Peyer's patch (tissue), 4 donors: ENCODE measurements around the gene DIAPH2. TPM values are rescaled to one million over a fixed set of nuclear protein-coding genes. Genes with fewer than 3 reads are reported as not detected.

Source experiments
- DNase-seq, 3 donors: peaks; one replicate each; pipeline ENCODE4 v3.0.0-alpha.2; 2017 to 2019
- H3K27ac ChIP-seq, 4 donors: fragments of 200-600 bp; sonication (generic); one replicate each; pipeline ENCODE4 v1.5.1; 2016 to 2019
- H3K27me3 ChIP-seq, 2 donors: fragments of 200-600 bp; sonication (generic); one replicate each; pipeline ENCODE4 v1.5.1; 2019
- H3K36me3 ChIP-seq, 3 donors: fragments of 200-600 bp; sonication (generic); one replicate each; pipeline ENCODE4 v1.5.1; 2016 to 2019
- H3K4me1 ChIP-seq, 4 donors: fragments of 200-600 bp; sonication (generic); one replicate each; pipeline ENCODE4 v1.5.1; 2016 to 2019
- H3K4me3 ChIP-seq, 4 donors: fragments of 200-600 bp; sonication (generic); 1 replicate in 3 of 4; 2 replicates in 1 of 4; pipeline ENCODE4 v1.5.1; 2016 to 2019; ENCODE audit warnings: mild to moderate bottlenecking in 1 of 4
- H3K9me3 ChIP-seq, 4 donors: fragments of 200-600 bp; sonication (generic); one replicate each; pipeline ENCODE4 v1.5.1; 2016 to 2019; ENCODE audit warnings: mild to moderate bottlenecking in 1 of 4
- POLR2A ChIP-seq, 2 donors: fragments of 450-650 bp; IDR thresholded peaks; one replicate each; pipeline ENCODE4 v1.5.1; 2017; ENCODE audit warnings: antibody characterized with exemption in 2 of 2, mild to moderate bottlenecking in 2 of 2, moderate library complexity in 2 of 2
- total RNA-seq, 4 donors: library from RNA; depleted of rRNA; stranded (reverse); fragments of >200 nt; gene quantifications; one replicate each; pipeline ENCODE4 v1.1.0, GENCODE V29; 2016
- TF ChIP-seq, protein P1 (sequence below), 6 experiments: fragments of 450-650 bp in 4 of 6; fragments of 200-600 bp in 2 of 6; sonication (generic) in 1 of 6; IDR thresholded peaks; one replicate each; pipeline ENCODE4 v1.5.1; 2017 to 2019; ENCODE audit warnings: antibody characterized with exemption in 6 of 6, mild to moderate bottlenecking in 3 of 6, moderate library complexity in 1 of 6

The DIAPH2 gene
- total RNA-seq, 4 donors from 2014 or later = 15.1 to 114 (median 33.0) TPM

DNA sequence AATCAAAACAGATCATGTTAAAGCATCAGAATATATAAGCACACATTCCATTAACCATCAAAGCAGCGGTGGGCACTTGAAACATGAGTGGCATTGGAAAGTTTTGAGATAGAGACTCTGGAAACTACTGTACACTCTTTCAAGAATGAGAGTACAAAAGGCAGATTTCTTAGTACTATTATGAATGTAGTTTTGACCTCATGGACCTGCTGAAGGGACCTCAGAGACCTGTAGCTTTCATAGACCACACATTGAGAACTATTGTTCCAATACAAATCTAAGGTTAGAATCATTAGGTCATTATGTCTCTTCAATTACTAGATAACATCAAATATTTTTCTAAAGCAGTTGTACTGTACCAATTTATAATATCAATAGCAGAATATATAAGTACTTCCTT is 482.7 kb downstream of the DIAPH2 start:
- H3K4me3 ChIP-seq = no peak overlapping the region
- no peak for DNase-seq
- H3K9me3 ChIP-seq = no peaks in the 10 kb centered on the region
- no peak overlapping the region for H3K27ac ChIP-seq
- no peaks in the 10 kb centered on the region for H3K27me3 ChIP-seq
- H3K36me3 ChIP-seq = no peaks in the 10 kb centered on the region
- TF ChIP-seq, protein P1, sequence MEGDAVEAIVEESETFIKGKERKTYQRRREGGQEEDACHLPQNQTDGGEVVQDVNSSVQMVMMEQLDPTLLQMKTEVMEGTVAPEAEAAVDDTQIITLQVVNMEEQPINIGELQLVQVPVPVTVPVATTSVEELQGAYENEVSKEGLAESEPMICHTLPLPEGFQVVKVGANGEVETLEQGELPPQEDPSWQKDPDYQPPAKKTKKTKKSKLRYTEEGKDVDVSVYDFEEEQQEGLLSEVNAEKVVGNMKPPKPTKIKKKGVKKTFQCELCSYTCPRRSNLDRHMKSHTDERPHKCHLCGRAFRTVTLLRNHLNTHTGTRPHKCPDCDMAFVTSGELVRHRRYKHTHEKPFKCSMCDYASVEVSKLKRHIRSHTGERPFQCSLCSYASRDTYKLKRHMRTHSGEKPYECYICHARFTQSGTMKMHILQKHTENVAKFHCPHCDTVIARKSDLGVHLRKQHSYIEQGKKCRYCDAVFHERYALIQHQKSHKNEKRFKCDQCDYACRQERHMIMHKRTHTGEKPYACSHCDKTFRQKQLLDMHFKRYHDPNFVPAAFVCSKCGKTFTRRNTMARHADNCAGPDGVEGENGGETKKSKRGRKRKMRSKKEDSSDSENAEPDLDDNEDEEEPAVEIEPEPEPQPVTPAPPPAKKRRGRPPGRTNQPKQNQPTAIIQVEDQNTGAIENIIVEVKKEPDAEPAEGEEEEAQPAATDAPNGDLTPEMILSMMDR (IDR thresholded peaks at IDR 0.05) = no peak
- H3K4me1 ChIP-seq = no peaks in the 10 kb centered on the region

DNA sequence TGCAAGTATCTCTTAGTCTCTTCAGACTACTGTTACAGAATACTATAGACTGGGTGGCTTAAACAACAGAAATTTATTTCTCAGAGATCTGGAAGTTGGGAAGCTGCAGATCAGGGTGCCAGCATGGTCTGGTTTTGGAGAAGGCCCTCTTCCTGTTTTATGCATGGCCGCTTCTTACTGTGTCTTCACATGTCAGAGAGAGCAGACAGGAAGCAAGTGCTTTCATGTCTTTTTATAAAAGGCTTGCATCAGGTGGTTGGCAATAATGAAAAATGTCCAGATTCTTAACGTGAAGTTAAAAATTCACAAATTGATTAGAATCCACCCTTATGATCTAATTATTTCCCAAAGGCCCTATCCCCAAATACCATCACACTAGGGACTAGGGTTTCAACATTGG is 484.0 kb downstream of the DIAPH2 start:
- H3K4me1 ChIP-seq = no peaks in the 10 kb centered on the region
- H3K27ac ChIP-seq = no peak overlapping the region
- H3K9me3 ChIP-seq = no peaks in the 10 kb centered on the region
- H3K36me3 ChIP-seq = no peaks in the 10 kb centered on the region
- DNase-seq = no peak
- H3K27me3 ChIP-seq = no peaks in the 10 kb centered on the region
- H3K4me3 ChIP-seq = no peak overlapping the region
- TF ChIP-seq POLR2A (IDR thresholded peaks at IDR 0.05) = no peak
- TF ChIP-seq, protein P1 (IDR thresholded peaks at IDR 0.05) = no peak

DNA sequence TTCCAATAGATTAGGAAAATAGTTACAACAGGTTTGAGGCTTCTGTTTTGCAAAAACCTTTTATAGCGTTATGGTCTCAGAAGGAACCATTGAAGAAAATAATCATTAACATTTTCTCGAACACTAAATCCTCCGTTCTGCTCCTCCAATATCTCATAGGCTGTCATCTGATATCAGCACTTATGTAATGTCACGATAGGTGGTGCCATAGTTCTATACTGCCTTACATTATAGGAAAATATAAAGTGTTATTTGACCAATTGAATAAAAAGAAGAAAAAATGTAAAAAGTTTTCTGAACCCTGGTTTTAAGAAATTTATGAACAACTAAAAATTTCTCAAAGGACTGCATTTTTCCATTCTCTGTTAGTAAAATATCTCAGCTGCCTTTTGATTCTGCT is 490.5 kb downstream of the DIAPH2 start:
- no peak for TF ChIP-seq POLR2A (IDR thresholded peaks at IDR 0.05)
- TF ChIP-seq, protein P1 (IDR thresholded peaks at IDR 0.05) = no peak
- H3K4me3 ChIP-seq = no peak overlapping the region
- no peaks in the 10 kb centered on the region for H3K9me3 ChIP-seq
- no peak for DNase-seq
- no peak overlapping the region for H3K27ac ChIP-seq
- H3K27me3 ChIP-seq = no peaks in the 10 kb centered on the region
- no peaks in the 10 kb centered on the region for H3K36me3 ChIP-seq
- H3K4me1 ChIP-seq = no peaks in the 10 kb centered on the region

DNA sequence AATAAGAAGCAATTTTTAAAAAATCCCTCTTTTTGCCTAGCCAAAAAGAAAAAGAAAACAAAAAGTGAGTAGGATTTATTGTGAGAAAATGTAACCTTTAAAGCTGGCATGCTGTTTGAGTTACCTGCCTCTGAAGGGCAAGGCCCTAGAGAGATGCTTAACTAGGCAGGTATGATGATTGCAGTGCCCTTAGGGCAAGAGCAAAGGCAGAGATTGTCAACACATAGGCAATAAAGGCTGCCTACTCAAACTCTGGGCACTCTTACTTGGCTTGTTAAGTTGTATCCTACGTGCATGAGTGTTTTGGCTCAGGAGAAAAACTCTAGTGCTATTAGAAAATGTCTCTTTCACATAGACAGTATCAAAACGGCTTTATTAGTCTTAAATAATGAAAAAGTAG is 505.0 kb downstream of the DIAPH2 start:
- H3K36me3 ChIP-seq = no peaks in the 10 kb centered on the region
- no peaks in the 10 kb centered on the region for H3K27me3 ChIP-seq
- H3K4me3 ChIP-seq = no peak overlapping the region
- DNase-seq = no peak
- H3K4me1 ChIP-seq = no peaks in the 10 kb centered on the region
- H3K9me3 ChIP-seq = no peaks in the 10 kb centered on the region
- H3K27ac ChIP-seq = no peak overlapping the region
- TF ChIP-seq, protein P1 (IDR thresholded peaks at IDR 0.05) = no peak
- TF ChIP-seq POLR2A (IDR thresholded peaks at IDR 0.05) = no peak

DNA sequence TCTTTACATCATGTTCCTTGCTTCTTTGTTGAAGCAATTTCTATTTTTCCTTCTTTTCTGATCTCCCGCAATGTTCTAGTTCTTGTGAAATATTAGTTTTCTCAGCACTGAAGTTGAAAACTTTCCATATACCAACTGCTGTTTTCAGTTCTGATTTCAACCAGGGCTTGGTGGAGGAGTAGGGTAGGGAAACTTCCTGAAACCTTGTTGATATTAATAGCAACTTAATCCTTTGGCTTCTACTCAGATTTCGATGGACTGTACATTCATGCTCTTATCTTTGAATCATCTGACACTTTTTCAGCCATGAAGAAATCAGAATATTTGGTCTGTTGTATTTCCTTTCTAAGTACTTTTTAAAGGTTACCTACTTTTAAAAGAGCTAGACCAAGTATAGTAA is 514.9 kb downstream of the DIAPH2 start:
- Histone ChIP-seq H3K36me3 (no peaks in the 10 kb centered on the region), H3K9me3 (no peaks in the 10 kb centered on the region), H3K4me1 (no peaks in the 10 kb centered on the region), H3K27ac (no peak overlapping the region), H3K4me3 (no peak overlapping the region), H3K27me3 (no peaks in the 10 kb centered on the region)
- no peak for DNase-seq
- TF ChIP-seq, protein P1 (IDR thresholded peaks at IDR 0.05) = no peak
- no peak for TF ChIP-seq POLR2A (IDR thresholded peaks at IDR 0.05)

DNA sequence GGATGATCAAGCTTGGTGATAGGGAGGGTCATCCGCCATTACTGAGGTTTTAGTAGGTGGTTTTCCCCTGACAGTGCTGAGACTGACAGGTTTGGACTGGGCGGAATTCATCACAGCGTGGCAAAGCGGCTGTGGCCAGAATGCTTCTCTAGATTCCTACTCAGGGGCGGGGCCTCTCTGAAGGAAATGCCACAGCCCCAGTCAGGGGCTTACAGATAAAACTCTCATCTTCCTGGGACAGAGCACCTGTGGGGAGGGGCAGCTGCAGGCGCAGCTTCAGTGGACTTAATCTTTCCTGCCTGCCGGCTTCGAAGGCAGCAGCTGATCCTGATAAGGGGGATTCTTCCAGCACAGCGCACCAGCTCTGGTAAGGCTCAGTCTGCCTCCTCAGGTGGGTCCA is 515.8 kb downstream of the DIAPH2 start:
- H3K4me1 ChIP-seq = no peaks in the 10 kb centered on the region
- no peaks in the 10 kb centered on the region for H3K27me3 ChIP-seq
- no peak for DNase-seq
- H3K9me3 ChIP-seq = no peaks in the 10 kb centered on the region
- H3K4me3 ChIP-seq = no peak overlapping the region
- TF ChIP-seq, protein P1 (IDR thresholded peaks at IDR 0.05) = no peak
- no peak for TF ChIP-seq POLR2A (IDR thresholded peaks at IDR 0.05)
- H3K27ac ChIP-seq = no peak overlapping the region
- H3K36me3 ChIP-seq = no peaks in the 10 kb centered on the region
